ENCODE results near the gene C17orf67. TPM values are rescaled to one million over a fixed set of nuclear protein-coding genes. Genes with fewer than 3 reads are reported as not detected.
A peak's percentile ranks its signal among the peaks of the same experiment; 100 is the strongest.

C17orf67 gene
- total RNA-seq, 4 donors from 2014 or later = 1.4 to 27.4 (median 9.4) TPM; not detected in 1

- H3K27me3 ChIP-seq = no peaks in the 10 kb centered on the region
- intact Hi-C loops (cut with DNase I; ENCODE audit: low total_unique reads) = no loop called here
- DNase-seq = no peak
- H3K27ac ChIP-seq = no peak overlapping the region
- TF ChIP-seq POLR2A (IDR thresholded peaks at IDR 0.05) (no peak), CTCF (IDR thresholded peaks at IDR 0.05) (no peak)
- H3K4me3 ChIP-seq = no peak overlapping the region
- no peaks in the 10 kb centered on the region for H3K9me3 ChIP-seq
- no peaks in the 10 kb centered on the region for H3K4me1 ChIP-seq
- no peaks in the 10 kb centered on the region for H3K36me3 ChIP-seq
Observed at GRCh38 chr17:56792267-56792666, 41.5 kb downstream of the C17orf67 start.

GRCh38 chr17:56786989-56787482, 46.7 kb downstream of the C17orf67 start:
- intact Hi-C loops (cut with DNase I; ENCODE audit: low total_unique reads) = no loop called here
- Histone ChIP-seq H3K27me3 (no peaks in the 10 kb centered on the region), H3K36me3 (no peaks in the 10 kb centered on the region), H3K4me3 (no peak overlapping the region), H3K27ac (no peak overlapping the region), H3K9me3 (no peaks in the 10 kb centered on the region), H3K4me1 (no peaks in the 10 kb centered on the region)
- peak in 1 of 2 donors; percentile 18 for DNase-seq
- no peak for TF ChIP-seq CTCF (IDR thresholded peaks at IDR 0.05)
- TF ChIP-seq POLR2A (IDR thresholded peaks at IDR 0.05) = no peak

GRCh38 chr17:56785997-56786680, 47.6 kb downstream of the C17orf67 start:
- DNase-seq = no peak
- H3K27ac ChIP-seq = no peak overlapping the region
- H3K27me3 ChIP-seq = no peaks in the 10 kb centered on the region
- no peaks in the 10 kb centered on the region for H3K9me3 ChIP-seq
- no peaks in the 10 kb centered on the region for H3K4me1 ChIP-seq
- TF ChIP-seq POLR2A (IDR thresholded peaks at IDR 0.05) = no peak
- TF ChIP-seq CTCF (IDR thresholded peaks at IDR 0.05) = no peak
- intact Hi-C loops (cut with DNase I; ENCODE audit: low total_unique reads) = no loop called here
- no peak overlapping the region for H3K4me3 ChIP-seq
- no peaks in the 10 kb centered on the region for H3K36me3 ChIP-seq

GRCh38 chr17:56785405-56785804, 48.3 kb downstream of the C17orf67 start:
- intact Hi-C loops (cut with DNase I; ENCODE audit: low total_unique reads) = no loop called here
- H3K4me1 ChIP-seq = no peaks in the 10 kb centered on the region

More at GRCh38 chr17:56785405-56785804, 48.3 kb downstream of the C17orf67 start:
- TF ChIP-seq POLR2A (IDR thresholded peaks at IDR 0.05) (no peak), CTCF (IDR thresholded peaks at IDR 0.05) (no peak)
- no peak for DNase-seq
- no peak overlapping the region for H3K27ac ChIP-seq
- no peaks in the 10 kb centered on the region for H3K36me3 ChIP-seq
- no peaks in the 10 kb centered on the region for H3K27me3 ChIP-seq
- H3K9me3 ChIP-seq = no peaks in the 10 kb centered on the region
- no peak overlapping the region for H3K4me3 ChIP-seq

All from uterus (tissue), 4 donors.